SK-N-SH (cell line): ENCODE measurements around the gene LRP11. TPM values are rescaled to one million over a fixed set of nuclear protein-coding genes. Genes with fewer than 3 reads are reported as not detected.

Experiments used
- CTCF ChIA-PET: fragments of 300-600, 350-600 bp; formaldehyde crosslinking; extraction: SDS; loops from one replicate; lab custom pipeline; 2021; lab: Yijun Ruan, JAX
- POLR2A ChIA-PET: fragments of 350-600 bp; sonication (Branson Sonifier 250); formaldehyde crosslinking; extraction: SDS; loops from one replicate; lab custom pipeline; 2020; ENCODE audit warnings: antibody characterized with exemption, inconsistent platforms; lab: Yijun Ruan, JAX
- DNase-seq: peaks from one replicate; pipeline ENCODE4 v3.0.0; 2012
- H2AFZ ChIP-seq: fragments of 200-600 bp; sonication (generic); 2 replicates; pipeline ENCODE4 v1.8.1; 2016; ENCODE audit warnings: antibody characterized with exemption, mild to moderate bottlenecking, low read depth
- H3F3A ChIP-seq: fragments of 200-600 bp; sonication (generic); replicated peaks from 2 replicates; pipeline ENCODE3; 2016; ENCODE audit warnings: antibody characterized with exemption, mild to moderate bottlenecking; ENCODE audit not compliant: insufficient read depth
- H3K27ac ChIP-seq, 2 experiments: fragments of 200-500 bp in 1 of 2; fragments of 200-600 bp in 1 of 2; sonication (Bioruptor generic) in 1 of 2; sonication (generic), shearing (Covaris generic) in 1 of 2; 2 replicates each; pipeline versions ENCODE4 v1.5.1 to v1.6.1; 2014 to 2016; ENCODE audit warnings: low read depth in 2 of 2, inconsistent platforms in 1 of 2, low read length in 1 of 2, mild to moderate bottlenecking in 1 of 2, mixed read lengths in 1 of 2
- H3K27me3 ChIP-seq: fragments of 200-600 bp; sonication (generic), shearing (Covaris generic); 2 replicates; pipeline ENCODE4 v1.6.1; 2016; ENCODE audit warnings: mixed run types; ENCODE audit not compliant: insufficient read depth
- H3K36me3 ChIP-seq, 2 experiments: fragments of 200-500 bp in 1 of 2; fragments of 200-600 bp in 1 of 2; sonication (Bioruptor generic) in 1 of 2; sonication (generic) in 1 of 2; replicated peaks in 1 of 2; 2 replicates each; pipeline versions ENCODE3 to v1.5.1; 2014 to 2016; ENCODE audit warnings: low read length in 1 of 2, mild to moderate bottlenecking in 1 of 2; ENCODE audit not compliant: insufficient read depth in 2 of 2, control insufficient read depth in 1 of 2
- H3K4me1 ChIP-seq, 2 experiments: fragments of 200-500 bp in 1 of 2; fragments of 200-600 bp in 1 of 2; sonication (Bioruptor generic) in 1 of 2; sonication (generic), shearing (Covaris generic) in 1 of 2; 2 replicates each; pipeline versions ENCODE4 v1.5.1 to v1.6.1; 2014 to 2016; ENCODE audit warnings: low read depth in 1 of 2, low read length in 1 of 2, mixed run types in 1 of 2; ENCODE audit not compliant: insufficient read depth in 2 of 2, control insufficient read depth in 1 of 2
- H3K4me2 ChIP-seq: fragments of 200-600 bp; sonication (generic), shearing (Covaris generic); 2 replicates; pipeline ENCODE4 v1.6.1; 2017; ENCODE audit warnings: mixed run types
- H3K4me3 ChIP-seq, 2 experiments: fragments of 200-500 bp in 1 of 2; fragments of 200-600 bp in 1 of 2; sonication (Bioruptor generic) in 1 of 2; sonication (generic), shearing (Covaris generic) in 1 of 2; 2 replicates each; pipeline versions ENCODE4 v1.5.1 to v1.8.1; 2014 to 2016; ENCODE audit warnings: low read depth in 2 of 2, inconsistent platforms in 1 of 2, low read length in 1 of 2, mild to moderate bottlenecking in 1 of 2, mixed read lengths in 1 of 2, moderate library complexity in 1 of 2
- H3K79me2 ChIP-seq: fragments of 200-600 bp; sonication (generic); 2 replicates; pipeline ENCODE4 v1.8.1; 2017; ENCODE audit warnings: mild to moderate bottlenecking; ENCODE audit not compliant: insufficient read depth
- H3K9ac ChIP-seq: fragments of 200-600 bp; sonication (generic); 2 replicates; pipeline ENCODE4 v1.6.1; 2017; ENCODE audit warnings: mixed run types
- H3K9me2 ChIP-seq: fragments of 200-600 bp; sonication (generic); 2 replicates; pipeline ENCODE4 v1.6.1; 2017; ENCODE audit warnings: mixed run types
- H3K9me3 ChIP-seq: fragments of 200-600 bp; sonication (generic); 2 replicates; pipeline ENCODE4 v1.6.1; 2017; ENCODE audit warnings: mixed run types, mild to moderate bottlenecking, moderate library complexity
- H4K20me1 ChIP-seq: fragments of 200-600 bp; sonication (generic); 2 replicates; pipeline ENCODE4 v1.6.1; 2017; ENCODE audit warnings: mild to moderate bottlenecking, mixed run types; ENCODE audit not compliant: insufficient read depth
- CHD2 ChIP-seq: fragments of 150-350 bp; IDR thresholded peaks from 2 replicates; pipeline ENCODE4 v1.6.1; 2018; ENCODE audit warnings: low read length; ENCODE audit not compliant: partially characterized antibody
- EP300 ChIP-seq, 2 experiments: IDR thresholded peaks; 2 replicates each; pipeline versions ENCODE4 v1.4.0 to v1.6.1; 2012; ENCODE audit warnings: borderline replicate concordance in 1 of 2, low read depth in 1 of 2, low read length in 1 of 2
- GABPA ChIP-seq: IDR thresholded peaks from 2 replicates; pipeline ENCODE4 v1.4.0; 2012; ENCODE audit warnings: low read depth, mild to moderate bottlenecking
- MAX ChIP-seq: IDR thresholded peaks from 2 replicates; pipeline ENCODE4 v1.4.0; 2012; ENCODE audit warnings: low read depth
- MEF2A ChIP-seq: IDR thresholded peaks from 2 replicates; pipeline ENCODE4 v1.4.0; 2012; ENCODE audit warnings: low read depth, borderline replicate concordance
- PBX3 ChIP-seq: IDR thresholded peaks from 2 replicates; pipeline ENCODE4; 2012
- POLR2AphosphoS5 ChIP-seq: IDR thresholded peaks from 2 replicates; pipeline ENCODE4 v1.6.1; 2012; ENCODE audit warnings: low read depth, low read length
- SIN3A ChIP-seq: IDR thresholded peaks from 2 replicates; pipeline ENCODE4 v1.6.1; 2012; ENCODE audit warnings: low read depth, mild to moderate bottlenecking, low read length, moderate library complexity, borderline replicate concordance
- SMC3 ChIP-seq: IDR thresholded peaks from 2 replicates; pipeline ENCODE4 v1.6.1; 2012; ENCODE audit warnings: low read depth, low read length, improper control_type of control experiment
- TAF1 ChIP-seq: IDR thresholded peaks from 2 replicates; pipeline ENCODE4 v1.6.1; 2012; ENCODE audit warnings: low read depth, mild to moderate bottlenecking, low read length, moderate library complexity, borderline replicate concordance
- TCF12 ChIP-seq: IDR thresholded peaks from 2 replicates; pipeline ENCODE4 v1.4.0; 2012
- WGBS: methylation state at CpG from one replicate; pipeline ENCODE4 v1.1.6; 2017; ENCODE audit warnings: low lambda C conversion rate; 5-methylcytosine and 5-hydroxymethylcytosine counted together
- polyA plus RNA-seq, 3 experiments: library from polyadenylated mRNA; depleted of rRNA; stranded (reverse); fragments of >200 nt; gene quantifications; 2 replicates each; pipeline ENCODE4 v1.2.3, GENCODE V29; 2012
- TF ChIP-seq, protein P1 (sequence below): IDR thresholded peaks from 2 replicates; pipeline ENCODE4 v1.4.0; 2012; ENCODE audit warnings: low read depth, borderline replicate concordance

The LRP11 gene
- polyA plus RNA-seq, 1 of the 3 experiments (the other 2 are of a cell fraction): 25.0 TPM

GRCh38 chr6:149905371-149905910 lies 41.3 kb upstream of the LRP11 start:
- CTCF ChIA-PET: interaction anchor here (0.9 to 1.2 kb wide), 4 partner anchors 9 to 910 kb away, joined by 3 to 4 read pairs (median 4); no protein-coding TSS in a partner anchor
- WGBS: no CpG with 5 or more reads among the region's 18 CpGs

DNA sequence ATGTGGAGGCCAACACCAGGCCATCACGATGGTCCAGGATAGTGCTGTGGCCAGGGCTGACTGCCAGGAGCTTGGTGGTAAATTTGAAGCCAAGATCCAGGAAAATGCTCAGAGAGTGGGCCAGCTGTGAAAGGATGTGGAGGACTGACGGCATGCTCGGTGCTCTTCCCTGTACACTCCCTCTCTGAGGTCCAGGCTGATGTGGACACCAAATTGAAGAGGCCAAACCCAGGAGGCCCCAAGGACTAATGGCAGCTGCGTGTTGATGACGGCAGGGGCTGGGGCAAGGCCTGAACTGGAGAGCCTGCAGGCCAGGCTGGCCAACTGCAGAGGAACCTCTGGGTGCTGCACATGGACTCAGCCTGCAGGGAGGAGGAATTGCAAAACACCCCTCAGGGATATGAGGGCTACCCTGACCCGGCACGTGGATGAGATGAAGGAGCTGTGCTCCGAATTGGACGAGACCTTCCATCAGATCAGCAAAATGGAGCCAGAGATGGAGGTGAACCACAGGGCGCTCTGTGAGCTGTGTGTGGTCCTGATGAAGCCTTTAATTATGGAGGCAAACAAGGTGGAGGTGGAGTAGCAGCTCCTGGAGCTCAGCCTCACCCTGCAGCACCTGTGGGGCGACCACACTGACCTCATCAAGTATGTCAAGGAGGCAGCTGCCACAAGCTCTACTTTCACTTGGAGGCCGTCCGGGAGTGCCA lies 40.7 kb upstream of the LRP11 start:
- Histone ChIP-seq H3K9ac (no peak overlapping the region), H3K9me3 (no peaks in the 10 kb centered on the region), H3K27ac (no peak overlapping the region), H3K79me2 (no peaks in the 10 kb centered on the region), H4K20me1 (no peaks in the 10 kb centered on the region), H3K4me1 (peaks cover 0 to 7% of the 10 kb centered on the region in 2 experiments; a peak in 1 of 4 replicates), H3K4me2 (no peak overlapping the region), H3K9me2 (no peaks in the 10 kb centered on the region), H3K36me3 (no peaks in the 10 kb centered on the region), H3F3A (no peaks in the 10 kb centered on the region), H2AFZ (no peak overlapping the region), H3K27me3 (no peaks in the 10 kb centered on the region), H3K4me3 (no peak overlapping the region)
- DNase-seq: no peak
- POLR2A ChIA-PET: no interaction called here
- CTCF ChIA-PET: interaction anchor here (0.9 to 1.1 kb wide), 2 partner anchors 9 to 71 kb away, joined by 3 to 4 read pairs; no protein-coding TSS in a partner anchor
- no peak for TF ChIP-seq TAF1
- TF ChIP-seq POLR2AphosphoS5: no peak
- TF ChIP-seq TCF12: no peak
- TF ChIP-seq EP300 (IDR thresholded peaks at IDR 0.05; ENCODE audit: borderline replicate concordance in 1 of 2, low read depth in 1 of 2, low read length in 1 of 2): no peak
- TF ChIP-seq SMC3: no peak
- TF ChIP-seq MEF2A: no peak
- TF ChIP-seq CHD2: no peak
- TF ChIP-seq SIN3A: no peak
- WGBS: 80% methylated on average over 10 of the region's 13 CpGs

More at GRCh38 chr6:149905371-149905910, 41.3 kb upstream of the LRP11 start:
- H3K4me2 ChIP-seq: no peak overlapping the region
- no peaks in the 10 kb centered on the region for H3K9me2 ChIP-seq
- H3K27me3 ChIP-seq: no peaks in the 10 kb centered on the region
- H3K27ac ChIP-seq: no peak overlapping the region
- H3F3A ChIP-seq: no peaks in the 10 kb centered on the region
- no peak overlapping the region for H2AFZ ChIP-seq
- no peaks in the 10 kb centered on the region for H3K36me3 ChIP-seq
- no peaks in the 10 kb centered on the region for H4K20me1 ChIP-seq
- no peaks in the 10 kb centered on the region for H3K79me2 ChIP-seq
- no peaks in the 10 kb centered on the region for H3K9me3 ChIP-seq
- H3K4me3 ChIP-seq: no peak overlapping the region
- TF ChIP-seq, protein P1, sequence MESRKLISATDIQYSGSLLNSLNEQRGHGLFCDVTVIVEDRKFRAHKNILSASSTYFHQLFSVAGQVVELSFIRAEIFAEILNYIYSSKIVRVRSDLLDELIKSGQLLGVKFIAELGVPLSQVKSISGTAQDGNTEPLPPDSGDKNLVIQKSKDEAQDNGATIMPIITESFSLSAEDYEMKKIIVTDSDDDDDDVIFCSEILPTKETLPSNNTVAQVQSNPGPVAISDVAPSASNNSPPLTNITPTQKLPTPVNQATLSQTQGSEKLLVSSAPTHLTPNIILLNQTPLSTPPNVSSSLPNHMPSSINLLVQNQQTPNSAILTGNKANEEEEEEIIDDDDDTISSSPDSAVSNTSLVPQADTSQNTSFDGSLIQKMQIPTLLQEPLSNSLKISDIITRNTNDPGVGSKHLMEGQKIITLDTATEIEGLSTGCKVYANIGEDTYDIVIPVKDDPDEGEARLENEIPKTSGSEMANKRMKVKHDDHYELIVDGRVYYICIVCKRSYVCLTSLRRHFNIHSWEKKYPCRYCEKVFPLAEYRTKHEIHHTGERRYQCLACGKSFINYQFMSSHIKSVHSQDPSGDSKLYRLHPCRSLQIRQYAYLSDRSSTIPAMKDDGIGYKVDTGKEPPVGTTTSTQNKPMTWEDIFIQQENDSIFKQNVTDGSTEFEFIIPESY: no peak
- TF ChIP-seq MAX (no peak), PBX3 (no peak), MEF2A (no peak), TCF12 (no peak), SIN3A (no peak), GABPA (no peak), POLR2AphosphoS5 (no peak)
- peaks cover 0 to 7% of the 10 kb centered on the region in 2 experiments; a peak in 1 of 4 replicates for H3K4me1 ChIP-seq
- H3K9ac ChIP-seq: no peak overlapping the region
- DNase-seq: no peak
- POLR2A ChIA-PET: interaction anchor here (0.9 kb wide), 1 partner anchor 65 kb away, joined by 3 read pairs; no protein-coding TSS in a partner anchor
